ENCODE results near the gene MTG2. TPM values are rescaled to one million over a fixed set of nuclear protein-coding genes. Genes with fewer than 3 reads are reported as not detected.

MTG2 gene
- total and polyA plus RNA-seq, 2 of the 13 experiments (the other 11 are each of a cell fraction or from before 2014, with no cell fraction given) = 20.4 to 37.8 TPM

DNA sequence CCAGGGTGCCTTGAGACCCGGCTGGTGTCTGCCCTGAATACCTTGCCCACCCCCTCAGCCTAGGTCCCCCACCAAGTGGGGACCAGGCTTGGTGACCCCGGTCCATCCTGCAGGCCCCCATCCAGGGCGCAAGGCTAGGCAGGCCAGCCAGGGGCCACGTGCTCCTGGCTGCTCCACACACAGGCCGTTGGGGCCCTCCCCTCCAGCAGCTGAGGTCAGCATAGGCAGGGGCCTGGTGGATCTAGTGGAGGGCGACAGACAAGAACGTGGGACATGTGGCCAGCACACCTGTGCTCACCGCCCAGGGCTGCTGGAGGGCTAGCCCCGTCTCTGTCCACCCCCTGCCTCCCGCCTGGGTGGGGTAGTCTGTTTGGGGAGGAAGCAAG, 44.8 kb downstream of the MTG2 start (continued):
- TF ChIP-seq, protein P1, sequence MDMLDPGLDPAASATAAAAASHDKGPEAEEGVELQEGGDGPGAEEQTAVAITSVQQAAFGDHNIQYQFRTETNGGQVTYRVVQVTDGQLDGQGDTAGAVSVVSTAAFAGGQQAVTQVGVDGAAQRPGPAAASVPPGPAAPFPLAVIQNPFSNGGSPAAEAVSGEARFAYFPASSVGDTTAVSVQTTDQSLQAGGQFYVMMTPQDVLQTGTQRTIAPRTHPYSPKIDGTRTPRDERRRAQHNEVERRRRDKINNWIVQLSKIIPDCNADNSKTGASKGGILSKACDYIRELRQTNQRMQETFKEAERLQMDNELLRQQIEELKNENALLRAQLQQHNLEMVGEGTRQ (IDR thresholded peaks at IDR 0.05; ENCODE audit: low read depth, low read length) = no peak
- TF ChIP-seq, protein P1 (CRISPR knock-in tag; IDR thresholded peaks at IDR 0.05; ENCODE audit: borderline replicate concordance) = peak; percentile 55; the same call in 1 of the 2 replicates
- TF ChIP-seq, protein P2, sequence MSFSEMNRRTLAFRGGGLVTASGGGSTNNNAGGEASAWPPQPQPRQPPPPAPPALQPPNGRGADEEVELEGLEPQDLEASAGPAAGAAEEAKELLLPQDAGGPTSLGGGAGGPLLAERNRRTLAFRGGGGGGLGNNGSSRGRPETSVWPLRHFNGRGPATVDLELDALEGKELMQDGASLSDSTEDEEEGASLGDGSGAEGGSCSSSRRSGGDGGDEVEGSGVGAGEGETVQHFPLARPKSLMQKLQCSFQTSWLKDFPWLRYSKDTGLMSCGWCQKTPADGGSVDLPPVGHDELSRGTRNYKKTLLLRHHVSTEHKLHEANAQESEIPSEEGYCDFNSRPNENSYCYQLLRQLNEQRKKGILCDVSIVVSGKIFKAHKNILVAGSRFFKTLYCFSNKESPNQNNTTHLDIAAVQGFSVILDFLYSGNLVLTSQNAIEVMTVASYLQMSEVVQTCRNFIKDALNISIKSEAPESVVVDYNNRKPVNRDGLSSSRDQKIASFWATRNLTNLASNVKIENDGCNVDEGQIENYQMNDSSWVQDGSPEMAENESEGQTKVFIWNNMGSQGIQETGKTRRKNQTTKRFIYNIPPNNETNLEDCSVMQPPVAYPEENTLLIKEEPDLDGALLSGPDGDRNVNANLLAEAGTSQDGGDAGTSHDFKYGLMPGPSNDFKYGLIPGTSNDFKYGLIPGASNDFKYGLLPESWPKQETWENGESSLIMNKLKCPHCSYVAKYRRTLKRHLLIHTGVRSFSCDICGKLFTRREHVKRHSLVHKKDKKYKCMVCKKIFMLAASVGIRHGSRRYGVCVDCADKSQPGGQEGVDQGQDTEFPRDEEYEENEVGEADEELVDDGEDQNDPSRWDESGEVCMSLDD (CRISPR knock-in tag; IDR thresholded peaks at IDR 0.05; ENCODE audit: borderline replicate concordance) = no peak
- TF ChIP-seq HNRNPLL (IDR thresholded peaks at IDR 0.05; ENCODE audit: low read depth, low read length, poor library complexity, severe bottlenecking) = peak; percentile 22

DNA sequence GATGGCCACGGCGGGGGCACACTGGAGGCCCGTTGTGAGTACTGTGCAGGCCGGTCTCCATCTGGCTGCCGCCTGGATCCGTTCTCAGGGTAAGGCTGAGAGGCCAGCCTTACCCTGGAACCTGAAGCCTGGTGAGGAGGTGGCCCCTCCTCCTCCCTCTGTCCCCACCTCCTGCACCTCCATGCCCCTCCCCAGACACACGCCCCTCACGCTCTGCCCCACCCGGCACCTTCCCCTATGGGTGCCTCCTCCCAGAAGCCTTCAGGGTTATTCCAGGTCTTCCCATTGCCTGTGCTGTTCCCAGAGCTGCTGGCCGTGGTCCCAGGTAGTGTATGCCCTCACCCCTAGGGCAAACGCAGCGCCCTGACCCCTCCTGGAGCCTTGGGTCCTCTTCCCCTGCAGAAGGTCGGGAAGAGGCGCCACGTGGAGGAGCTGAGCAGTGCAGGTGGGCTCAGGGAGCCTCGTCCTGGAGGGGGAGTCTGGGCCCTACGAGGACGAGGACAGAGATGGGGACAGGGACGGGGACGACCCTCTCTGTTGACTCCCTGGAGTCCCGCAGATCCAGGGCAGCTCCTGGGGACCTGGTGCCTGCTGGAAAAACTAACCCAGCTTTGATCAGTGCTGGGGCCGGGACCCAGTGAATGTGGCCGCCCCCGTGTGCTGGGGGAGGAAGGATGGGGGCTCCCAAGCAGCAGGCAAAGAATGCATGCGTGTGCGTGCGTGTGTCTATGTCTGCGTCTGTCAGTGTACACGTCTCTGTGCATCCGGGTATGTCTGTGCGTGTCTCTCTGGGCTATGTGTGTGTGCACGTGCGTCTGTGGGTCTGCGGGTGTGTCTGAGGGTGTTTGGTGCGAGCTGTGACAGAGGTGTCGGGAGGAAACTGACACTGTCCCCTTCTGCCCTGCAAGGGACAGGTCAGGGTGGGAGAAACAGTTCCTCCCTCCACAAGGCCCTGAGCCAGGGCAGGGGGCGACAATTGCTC, 45.4 kb downstream of the MTG2 start:
- in situ Hi-C loops (cut with HindIII; ENCODE audit: extremely low pct_ligation_motif_present, low pct_unique_long_range_greater_than_20kb) (no loop called here), intact Hi-C loops (cut with micrococcal nuclease; ENCODE audit: unreplicated experiment) (no loop called here)
- Histone ChIP-seq H3K27me3 (ENCODE audit: control insufficient read depth in 1 of 2, insufficient read depth in 2 of 2, low read length in 2 of 2) (peaks cover 40 to 66% of the 10 kb centered on the region in 2 experiments), H3K79me2 (ENCODE audit: insufficient read depth, low read length) (no peaks in the 10 kb centered on the region), H4K20me1 (ENCODE audit: insufficient read depth, low read length) (peaks cover 6% of the 10 kb centered on the region; the same call in 1 of the 2 replicates), H3K9me3 (ENCODE audit: low read length) (no peaks in the 10 kb centered on the region), H3K4me2 (ENCODE audit: low read depth, low read length) (peak overlapping the region; percentile 51), H2AFZ (ENCODE audit: low read length) (no peak overlapping the region), H3K4me3 (replicated peaks in 1 of 3; ENCODE audit: insufficient read depth in 1 of 3, low read depth in 2 of 3, low read length in 3 of 3) (peak overlapping the region in 1 of 3 experiments; percentile 39; a peak in 1 of 6 replicates), H3K9ac (ENCODE audit: insufficient read depth, low read depth, low read length) (no peak overlapping the region), H3K36me3 (replicated peaks in 1 of 2; ENCODE audit: control insufficient read depth in 1 of 2, insufficient read depth in 2 of 2, low read length in 2 of 2) (no peaks in the 10 kb centered on the region), H3K27ac (ENCODE audit: extremely low read length, insufficient read depth, low read length) (no peak overlapping the region), H3K4me1 (ENCODE audit: insufficient read depth, low read length) (peaks cover 21% of the 10 kb centered on the region)
- FAIRE-seq (peak; percentile 26), DNase-seq (ENCODE audit: low spot score) (peak; percentile 46), ATAC-seq (peak; percentile 65)
- WGBS (ENCODE audit: low lambda C conversion rate) = 13% methylated on average over 36 of the region's 37 CpGs
- CTCF ChIA-PET (ENCODE audit: low intra/inter-chr PET ratio, low total read pairs) = no interaction called here
- POLR2A ChIA-PET = no interaction called here
- no TSS peak for BruUV-seq (replicated peaks)
- no peak for TF ChIP-seq ZNF605 (CRISPR knock-in tag; IDR thresholded peaks at IDR 0.05)
- TF ChIP-seq TEAD3 (CRISPR knock-in tag; optimal IDR thresholded peaks at IDR 0.05; ENCODE audit: borderline replicate concordance) = no peak
- TF ChIP-seq TSC22D2 (CRISPR knock-in tag; IDR thresholded peaks at IDR 0.05; ENCODE audit: borderline replicate concordance) = no peak
- TF ChIP-seq ZNF256 (CRISPR knock-in tag; conservative IDR thresholded peaks at IDR 0.05) = no peak
- TF ChIP-seq, protein P3, sequence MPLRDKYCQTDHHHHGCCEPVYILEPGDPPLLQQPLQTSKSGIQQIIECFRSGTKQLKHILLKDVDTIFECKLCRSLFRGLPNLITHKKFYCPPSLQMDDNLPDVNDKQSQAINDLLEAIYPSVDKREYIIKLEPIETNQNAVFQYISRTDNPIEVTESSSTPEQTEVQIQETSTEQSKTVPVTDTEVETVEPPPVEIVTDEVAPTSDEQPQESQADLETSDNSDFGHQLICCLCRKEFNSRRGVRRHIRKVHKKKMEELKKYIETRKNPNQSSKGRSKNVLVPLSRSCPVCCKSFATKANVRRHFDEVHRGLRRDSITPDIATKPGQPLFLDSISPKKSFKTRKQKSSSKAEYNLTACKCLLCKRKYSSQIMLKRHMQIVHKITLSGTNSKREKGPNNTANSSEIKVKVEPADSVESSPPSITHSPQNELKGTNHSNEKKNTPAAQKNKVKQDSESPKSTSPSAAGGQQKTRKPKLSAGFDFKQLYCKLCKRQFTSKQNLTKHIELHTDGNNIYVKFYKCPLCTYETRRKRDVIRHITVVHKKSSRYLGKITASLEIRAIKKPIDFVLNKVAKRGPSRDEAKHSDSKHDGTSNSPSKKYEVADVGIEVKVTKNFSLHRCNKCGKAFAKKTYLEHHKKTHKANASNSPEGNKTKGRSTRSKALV (CRISPR knock-in tag; IDR thresholded peaks at IDR 0.05) = 0 out of 2 replicates have a peak, but pooled peaks have one; percentile 28
- no peak for TF ChIP-seq ZNF253 (CRISPR knock-in tag; IDR thresholded peaks at IDR 0.05; ENCODE audit: borderline replicate concordance)
- TF ChIP-seq ZNF644 (CRISPR knock-in tag; IDR thresholded peaks at IDR 0.05; ENCODE audit: low read depth) = no peak
- TF ChIP-seq, protein P4, sequence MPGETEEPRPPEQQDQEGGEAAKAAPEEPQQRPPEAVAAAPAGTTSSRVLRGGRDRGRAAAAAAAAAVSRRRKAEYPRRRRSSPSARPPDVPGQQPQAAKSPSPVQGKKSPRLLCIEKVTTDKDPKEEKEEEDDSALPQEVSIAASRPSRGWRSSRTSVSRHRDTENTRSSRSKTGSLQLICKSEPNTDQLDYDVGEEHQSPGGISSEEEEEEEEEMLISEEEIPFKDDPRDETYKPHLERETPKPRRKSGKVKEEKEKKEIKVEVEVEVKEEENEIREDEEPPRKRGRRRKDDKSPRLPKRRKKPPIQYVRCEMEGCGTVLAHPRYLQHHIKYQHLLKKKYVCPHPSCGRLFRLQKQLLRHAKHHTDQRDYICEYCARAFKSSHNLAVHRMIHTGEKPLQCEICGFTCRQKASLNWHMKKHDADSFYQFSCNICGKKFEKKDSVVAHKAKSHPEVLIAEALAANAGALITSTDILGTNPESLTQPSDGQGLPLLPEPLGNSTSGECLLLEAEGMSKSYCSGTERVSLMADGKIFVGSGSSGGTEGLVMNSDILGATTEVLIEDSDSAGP (CRISPR knock-in tag; IDR thresholded peaks at IDR 0.05; ENCODE audit: borderline replicate concordance) = no peak; the same call in 1 of the 2 replicates

All from HepG2 (cell line).